Stimulated activated CD4-positive, alpha-beta T cell treated with anti-CD3 and anti-CD28 coated beads, Interleukin-1b, Interleukin-23, amount 100 ng/mL, for 4 hours (primary cell): Measurements from ENCODE around the gene SDK1.
"Not testable (repeated sequence)": the region's sequence is repeated elsewhere in the genome, so short reads cannot be mapped to it uniquely, and the experiment has no call there.

Experiments used
- DNase-seq, 2 donors: peaks; one replicate each; pipeline ENCODE4 v3.0.0-alpha.2; 2020; ENCODE audit warnings: low read depth in 2 of 2

Gene SDK1

GRCh38 chr7:4244635-4245034 lies 943.6 kb downstream of the SDK1 start:
- no peak for DNase-seq

GRCh38 chr7:4245135-4245865 lies 944.2 kb downstream of the SDK1 start:
- DNase-seq, result no peak

- no peak for DNase-seq
Measured at GRCh38 chr7:4245866-4246470, 944.9 kb downstream of the SDK1 start.

- no peak for DNase-seq
Measured at GRCh38 chr7:4246536-4246935, 945.5 kb downstream of the SDK1 start.

- no peak for DNase-seq
Measured at GRCh38 chr7:4247106-4247876, 946.2 kb downstream of the SDK1 start.

GRCh38 chr7:4248295-4248694 lies 947.2 kb downstream of the SDK1 start:
- DNase-seq, result no peak

- no peak for DNase-seq
Measured at GRCh38 chr7:4249241-4249640, 948.2 kb downstream of the SDK1 start.

GRCh38 chr7:4255336-4255735 lies 954.3 kb downstream of the SDK1 start:
- DNase-seq, result no peak

- DNase-seq, result no peak
Measured at GRCh38 chr7:4256286-4256685, 955.2 kb downstream of the SDK1 start.

GRCh38 chr7:4257146-4258111 lies 956.4 kb downstream of the SDK1 start:
- no peak for DNase-seq

- DNase-seq, result not testable (repeated sequence)
Measured at GRCh38 chr7:4260116-4260515, 959.1 kb downstream of the SDK1 start.

GRCh38 chr7:4260867-4261600 lies 960.0 kb downstream of the SDK1 start:
- no peak for DNase-seq

- DNase-seq, result no peak
Measured at GRCh38 chr7:4261601-4261960, 960.5 kb downstream of the SDK1 start.

- not testable (repeated sequence) for DNase-seq
Measured at GRCh38 chr7:4264206-4264605, 963.2 kb downstream of the SDK1 start.

- no peak for DNase-seq
Measured at GRCh38 chr7:4265066-4265465, 964.0 kb downstream of the SDK1 start.

GRCh38 chr7:4265676-4266075 lies 964.6 kb downstream of the SDK1 start:
- DNase-seq, result no peak

- DNase-seq, result no peak
Measured at GRCh38 chr7:4266270-4267040, 965.4 kb downstream of the SDK1 start.

GRCh38 chr7:4267341-4268039 lies 966.4 kb downstream of the SDK1 start:
- no peak for DNase-seq
